Activated naive CD8-positive, alpha-beta T cell treated with anti-CD3 and anti-CD28 coated beads, Interleukin-2, amount 50 U/mL, for 16 hours (primary cell): ENCODE measurements around the gene GRIP1.
A peak's percentile ranks its signal among the peaks of the same experiment; 100 is the strongest.

ENCODE experiments used
- DNase-seq: peaks from one replicate; pipeline ENCODE4 v3.0.0-alpha.2; 2020; ENCODE audit warnings: low read depth, low spot score

Gene GRIP1

GRCh38 chr12:66678338-66679275, at the start of gene GRIP1:
Gene GRIP1, minus strand, starts transcription at chr12:66679076. Its CDS starts 172 bp downstream, at chr12:66678904.
- DNase-seq: no peak

- no peak for DNase-seq
These were observed 47.7 kb upstream of the GRIP1 start for GRCh38 chr12:66726556-66726955.

GRCh38 chr12:66725031-66725430, 46.2 kb upstream of the GRIP1 start:
- DNase-seq: no peak

GRCh38 chr12:66724616-66725015, 45.7 kb upstream of the GRIP1 start:
- no peak for DNase-seq

- no peak for DNase-seq
These were observed 45.1 kb upstream of the GRIP1 start for GRCh38 chr12:66724026-66724425.

- no peak for DNase-seq
These were observed 41.0 kb upstream of the GRIP1 start for GRCh38 chr12:66719862-66720261.

GRCh38 chr12:66717036-66717673, 38.3 kb upstream of the GRIP1 start:
- no peak for DNase-seq

GRCh38 chr12:66716522-66716921, 37.6 kb upstream of the GRIP1 start:
- DNase-seq: peak; percentile 6

- no peak for DNase-seq
These were observed 35.8 kb upstream of the GRIP1 start for GRCh38 chr12:66714709-66715108.

GRCh38 chr12:66713984-66714383, 35.1 kb upstream of the GRIP1 start:
- no peak for DNase-seq

- DNase-seq: no peak
These were observed 31.0 kb upstream of the GRIP1 start for GRCh38 chr12:66709893-66710292.

- no peak for DNase-seq
These were observed 30.5 kb upstream of the GRIP1 start for GRCh38 chr12:66709457-66709773.

GRCh38 chr12:66708704-66709456, 30.0 kb upstream of the GRIP1 start:
- no peak for DNase-seq

GRCh38 chr12:66707002-66707697, 28.3 kb upstream of the GRIP1 start:
- no peak for DNase-seq

GRCh38 chr12:66699738-66700482, 21.0 kb upstream of the GRIP1 start:
- DNase-seq: no peak

GRCh38 chr12:66698558-66698957, 19.7 kb upstream of the GRIP1 start:
- no peak for DNase-seq

GRCh38 chr12:66697404-66697803, 18.5 kb upstream of the GRIP1 start:
- DNase-seq: no peak

- DNase-seq: no peak
These were observed 16.1 kb upstream of the GRIP1 start for GRCh38 chr12:66694666-66695613.

- DNase-seq: no peak
These were observed 15.1 kb upstream of the GRIP1 start for GRCh38 chr12:66693901-66694513.
